ENCODE results near the gene TOMM6. TPM values are rescaled to one million over a fixed set of nuclear protein-coding genes. Genes with fewer than 3 reads are reported as not detected.

Gene TOMM6
- polyA plus RNA-seq, 4 donors: 163 to 259 (median 227) TPM

DNA sequence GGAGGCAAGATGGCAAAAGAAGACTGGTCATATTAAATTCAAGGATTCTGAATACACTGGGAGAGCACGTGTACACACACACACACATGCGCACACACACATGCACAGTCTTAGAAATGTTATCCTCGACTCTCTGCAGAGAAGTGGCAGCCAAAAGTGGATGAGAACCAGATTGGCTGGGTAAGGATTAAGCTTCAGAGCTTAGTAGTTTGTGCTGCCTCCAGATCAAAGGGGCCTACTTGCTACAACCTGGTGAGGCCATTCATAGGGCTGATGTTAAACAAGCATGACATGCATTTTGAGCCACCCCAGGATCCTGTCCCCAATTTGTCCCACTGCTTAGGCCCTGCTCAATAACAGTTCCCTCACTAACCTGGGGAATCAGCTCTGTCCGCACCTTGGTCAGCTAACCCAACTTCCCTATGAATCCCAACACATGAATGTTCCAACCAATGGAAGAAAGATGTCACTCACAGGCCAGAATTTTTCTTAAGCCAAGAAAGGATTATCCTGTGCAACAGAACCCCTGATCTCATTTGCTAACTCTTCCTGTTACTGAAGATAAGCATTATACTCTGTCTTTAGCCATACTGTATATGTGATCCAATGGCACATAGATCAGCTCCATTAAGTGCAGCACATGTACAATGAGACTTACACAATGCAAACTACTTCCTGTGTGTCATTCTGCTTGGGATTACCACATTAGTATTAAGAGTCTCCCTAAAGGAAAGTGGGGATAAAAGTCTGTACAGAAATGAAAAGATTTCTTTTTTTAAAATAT lies 31.0 kb downstream of the TOMM6 start:
- DNase-seq (ENCODE audit: low read depth in 4 of 4, low spot score in 3 of 4): no peak

GRCh38 chr6:41821266-41821665 lies 33.8 kb downstream of the TOMM6 start:
- DNase-seq (ENCODE audit: low read depth in 4 of 4, low spot score in 3 of 4): no peak

DNA sequence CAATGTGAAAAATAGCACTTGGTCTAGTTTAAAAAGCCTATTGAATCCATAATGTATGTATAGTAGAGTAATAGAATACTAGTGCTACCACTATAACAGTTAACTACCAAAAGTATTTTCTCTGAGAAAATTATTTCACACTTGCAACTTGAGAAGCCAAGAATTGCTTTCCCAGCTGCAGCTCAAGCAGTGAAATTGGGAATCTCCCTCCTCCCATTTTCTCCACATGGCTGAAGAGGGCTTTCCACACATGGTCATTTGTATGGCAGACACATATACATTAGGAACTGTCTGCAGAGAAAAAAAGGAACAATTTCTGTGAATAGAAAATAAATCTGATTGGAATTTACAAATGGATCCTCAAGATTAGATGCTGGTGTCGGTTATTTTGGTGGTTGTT lies 34.5 kb downstream of the TOMM6 start:
- no peak for DNase-seq (ENCODE audit: low read depth in 4 of 4, low spot score in 3 of 4)

DNA sequence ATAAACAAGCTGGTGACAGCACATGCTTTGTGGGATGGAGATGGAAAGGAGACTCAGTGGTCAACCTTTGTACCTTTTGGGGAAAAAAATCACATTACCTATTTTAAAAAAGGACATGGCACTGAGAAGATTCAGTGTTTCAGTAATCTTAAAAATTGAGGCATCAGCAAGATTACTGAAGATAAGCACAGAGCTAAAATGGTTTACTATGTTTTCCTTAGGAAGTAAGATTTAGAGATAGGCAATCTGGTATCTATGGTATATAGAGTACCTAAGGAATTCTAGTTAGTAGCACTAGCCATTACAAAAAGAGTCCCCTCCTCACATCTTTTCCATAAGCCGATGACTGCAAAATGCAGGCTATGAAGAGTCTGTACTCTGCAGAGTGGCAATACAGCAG lies 35.7 kb downstream of the TOMM6 start:
- no peak for DNase-seq (ENCODE audit: low read depth in 4 of 4, low spot score in 3 of 4)

GRCh38 chr6:41824571-41825569 lies 37.4 kb downstream of the TOMM6 start:
- no peak for DNase-seq (ENCODE audit: low read depth in 4 of 4, low spot score in 3 of 4)

DNA sequence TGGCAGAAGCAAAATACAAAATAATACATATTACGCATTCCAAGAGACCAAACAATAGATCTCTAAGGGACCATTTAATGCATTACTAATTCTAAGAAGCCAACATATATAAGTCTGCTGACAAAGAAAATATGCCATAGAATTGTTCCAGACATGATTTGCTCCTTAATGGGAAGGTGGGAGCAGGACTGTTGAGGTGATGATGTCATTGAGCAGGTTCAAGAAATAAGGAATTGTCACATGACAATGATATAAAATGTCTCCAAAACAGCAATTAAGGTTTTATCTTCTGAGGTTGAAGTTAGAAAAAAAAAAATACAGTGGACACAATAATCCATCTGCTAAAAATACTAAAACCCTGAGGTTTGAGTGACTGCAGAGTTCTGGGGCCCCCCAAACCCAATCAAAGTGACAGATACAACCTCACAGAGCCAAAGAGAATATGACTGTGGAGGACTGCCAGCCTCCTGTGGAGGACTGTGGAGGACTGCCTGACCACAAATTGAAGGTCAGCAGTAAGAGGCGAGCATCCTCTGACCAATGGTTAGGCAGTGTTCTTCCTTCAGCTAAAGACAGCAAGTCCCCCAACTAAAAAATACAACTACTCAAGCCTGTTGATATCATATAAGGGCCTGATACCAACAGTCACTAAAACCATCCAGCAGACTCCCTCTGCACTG lies 39.0 kb downstream of the TOMM6 start:
- no peak for DNase-seq (ENCODE audit: low read depth in 4 of 4, low spot score in 3 of 4)

DNA sequence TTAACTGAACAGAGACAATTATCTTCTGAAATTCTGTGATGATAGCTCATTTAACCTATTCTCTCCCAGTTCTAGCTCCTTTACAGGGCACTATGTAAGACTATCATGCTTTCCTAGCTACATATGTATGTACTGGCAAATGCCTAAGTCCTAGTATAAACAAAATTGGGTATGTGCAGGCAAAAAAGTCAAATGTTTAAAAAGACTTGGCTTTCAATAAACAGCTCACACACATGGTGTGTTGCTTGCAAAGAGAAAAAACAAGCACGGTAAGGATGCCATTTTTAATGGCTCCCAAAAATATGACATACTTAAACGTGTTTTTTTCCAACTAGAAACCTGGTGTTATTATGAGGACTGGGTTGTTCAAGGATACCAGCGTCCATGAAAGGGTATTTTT lies 44.8 kb downstream of the TOMM6 start:
- no peak for DNase-seq (ENCODE audit: low read depth in 4 of 4, low spot score in 3 of 4)

GRCh38 chr6:41836022-41836659 lies 48.6 kb downstream of the TOMM6 start:
- DNase-seq (ENCODE audit: low read depth in 4 of 4, low spot score in 3 of 4): no peak

DNA sequence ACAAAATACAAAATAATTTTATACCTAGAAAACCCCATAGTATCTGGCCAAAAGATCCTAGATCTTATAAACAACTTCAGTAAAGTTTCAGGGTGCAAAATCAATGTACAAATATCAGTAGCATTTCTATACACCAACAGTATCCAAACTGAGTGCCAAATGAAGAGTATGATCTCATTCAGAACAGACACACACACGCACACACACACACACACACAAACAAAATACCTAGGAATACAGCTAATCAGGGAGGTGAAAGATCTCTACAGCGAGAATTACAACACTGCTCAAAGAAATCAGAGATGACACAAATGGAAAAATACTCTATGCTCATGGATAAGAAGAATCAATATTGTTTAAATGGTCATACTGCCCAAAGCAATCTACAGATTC lies 49.2 kb downstream of the TOMM6 start:
- DNase-seq (ENCODE audit: low read depth in 4 of 4, low spot score in 3 of 4): no peak

Other genes starting within 250 kb of the TOMM6 start
- 10 to 100 TPM; 29.0 to 93.5 (median 39.0) TPM for gene FOXP4, start 241.3 kb upstream of the TOMM6 start, polyA plus RNA-seq (ENCODE audit: insufficient read length in 4 of 4)
- gene MDFI, start 149.2 kb upstream of the TOMM6 start, polyA plus RNA-seq (ENCODE audit: insufficient read length in 4 of 4): 10 to 100 TPM; 30.5 to 98.0 (median 44.4) TPM
- gene TFEB, start 52.1 kb upstream of the TOMM6 start, polyA plus RNA-seq (ENCODE audit: insufficient read length in 4 of 4): 10 to 100 TPM in 1 of 4 donors, 1 to 10 TPM in 3; 4.5 to 10.2 (median 9.1) TPM
- gene PGC, start 40.3 kb upstream of the TOMM6 start, polyA plus RNA-seq (ENCODE audit: insufficient read length in 4 of 4): under 1 TPM in 1 of 4 donors, not detected in 3; 0.26 TPM
- 1 to 10 TPM; 5.0 to 8.4 (median 6.3) TPM for gene FRS3, start 7.8 kb upstream of the TOMM6 start, polyA plus RNA-seq (ENCODE audit: insufficient read length in 4 of 4)
- gene PRICKLE4, start 6.9 kb upstream of the TOMM6 start, polyA plus RNA-seq (ENCODE audit: insufficient read length in 4 of 4): 10 to 100 TPM in 1 of 4 donors, 1 to 10 TPM in 3; 4.2 to 10.8 (median 5.1) TPM
- gene USP49, start 107.7 kb downstream of the TOMM6 start, polyA plus RNA-seq (ENCODE audit: insufficient read length in 4 of 4): 10 to 100 TPM; 11.4 to 15.3 (median 11.9) TPM
- 10 to 100 TPM; 22.6 to 42.0 (median 39.8) TPM for gene MED20, start 133.4 kb downstream of the TOMM6 start, polyA plus RNA-seq (ENCODE audit: insufficient read length in 4 of 4)
- 10 to 100 TPM; 18.8 to 29.2 (median 26.5) TPM for gene BYSL, start 133.8 kb downstream of the TOMM6 start, polyA plus RNA-seq (ENCODE audit: insufficient read length in 4 of 4)
- gene CCND3, start 154.1 kb downstream of the TOMM6 start, polyA plus RNA-seq (ENCODE audit: insufficient read length in 4 of 4): 10 to 100 TPM; 24.3 to 31.4 (median 26.9) TPM

Data from left renal pelvis (tissue), 4 donors.